ENCODE data around the gene CHAF1A.

CHAF1A gene

DNA sequence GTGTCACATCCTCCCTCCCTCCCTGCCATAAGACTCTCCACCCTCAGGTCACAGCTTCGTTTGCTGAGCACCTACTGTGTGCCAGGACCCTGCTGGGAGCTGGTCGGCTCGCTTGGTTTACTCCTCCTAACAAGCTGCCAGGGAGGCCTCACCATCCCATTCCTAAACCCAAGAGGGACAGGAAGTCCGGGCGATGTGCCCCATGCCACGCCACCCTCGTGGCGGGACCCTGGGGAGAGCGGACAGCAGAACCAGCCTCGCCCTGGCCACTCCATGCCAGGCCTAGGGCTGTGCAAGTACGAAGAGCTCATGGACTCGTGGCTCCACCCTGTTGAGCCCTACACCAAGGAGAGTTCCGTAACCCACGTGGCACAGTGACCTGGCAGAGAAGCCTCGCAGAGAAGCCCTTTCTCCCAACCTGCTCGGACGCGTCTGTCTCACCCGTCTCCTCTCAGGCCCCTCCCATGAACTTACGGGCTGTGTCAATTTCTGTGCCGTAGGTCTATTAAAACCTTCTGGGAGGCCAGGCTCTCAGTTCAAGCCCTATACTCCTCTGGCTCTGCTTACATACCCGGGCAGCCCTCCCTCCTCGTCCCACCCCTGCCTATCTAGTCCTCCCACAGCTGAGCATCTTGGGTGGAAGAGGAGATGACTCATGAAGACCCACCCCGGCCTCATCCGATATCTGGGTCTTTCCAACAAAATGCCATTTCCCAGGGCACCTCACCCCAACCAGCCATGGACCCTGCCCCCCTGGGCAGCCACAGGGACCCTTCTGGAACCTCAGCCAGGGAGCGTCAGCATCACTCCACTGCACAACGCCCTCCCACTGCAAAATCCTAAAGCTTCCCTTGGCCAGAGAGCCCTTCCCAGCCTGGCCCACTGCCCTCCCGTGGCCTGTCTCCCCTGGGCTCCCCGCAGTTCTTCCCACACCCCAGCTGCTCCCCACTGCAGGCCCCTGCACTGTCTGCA, 52.6 kb downstream of the CHAF1A start:
- DNase-seq (ENCODE audit: low spot score in 2 of 2) = no peak
- H3K27me3 Mint-ChIP-seq = no peaks in the 10 kb centered on the region
- H3K36me3 Mint-ChIP-seq (ENCODE audit: insufficient read depth) = peaks cover 23% of the 10 kb centered on the region
- H3K4me3 Mint-ChIP-seq = no peak overlapping the region
- no peak for ATAC-seq (replicated peaks; ENCODE audit: extremely low read depth, poor library complexity, severe bottlenecking)
- peaks cover 17% of the 10 kb centered on the region for H3K4me1 Mint-ChIP-seq
- H3K9me3 Mint-ChIP-seq = no peaks in the 10 kb centered on the region
- H3K27ac Mint-ChIP-seq (ENCODE audit: low read depth) = peak overlapping the region; percentile 14

DNA sequence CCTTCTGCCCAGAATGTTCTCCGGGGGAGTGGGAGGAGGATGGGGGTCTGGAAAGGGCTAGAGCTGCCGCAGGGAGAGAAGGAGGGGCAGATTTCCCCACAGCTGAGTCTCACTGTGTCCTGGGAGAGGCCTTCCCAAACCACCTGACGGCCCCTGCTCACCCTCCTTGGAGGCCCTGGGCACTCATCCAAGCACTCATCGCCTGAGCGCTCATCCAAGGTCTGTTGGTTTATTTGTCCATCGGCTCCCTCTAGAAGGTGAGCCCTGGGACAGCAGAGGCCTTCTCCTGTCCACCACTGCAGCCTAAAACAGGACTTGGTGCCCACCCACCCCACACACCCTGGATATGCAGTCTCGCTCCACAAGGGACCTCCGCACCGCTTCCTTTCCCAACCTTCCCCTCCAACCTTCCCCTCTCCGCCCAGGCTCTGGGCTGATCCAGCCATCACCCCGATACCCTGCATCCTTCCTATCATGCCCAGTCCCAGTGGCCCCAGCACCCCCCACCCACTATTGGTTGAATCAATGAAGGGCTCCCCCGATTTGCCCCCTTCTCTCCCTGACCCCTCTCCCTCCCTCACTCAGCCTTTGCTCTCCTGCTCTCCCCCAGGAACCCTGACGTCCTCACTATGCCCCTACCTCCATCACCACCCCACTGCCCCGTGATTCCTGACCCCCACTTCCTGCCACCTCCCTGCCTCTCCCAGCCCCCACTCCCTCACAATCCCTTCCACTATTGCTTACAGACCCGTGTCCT, 53.5 kb downstream of the CHAF1A start:
- Mint-ChIP-seq H3K9me3 (no peaks in the 10 kb centered on the region), H3K4me3 (peak overlapping the region; percentile 87), H3K27ac (ENCODE audit: low read depth) (peak overlapping the region; percentile 96), H3K4me1 (peaks cover 17% of the 10 kb centered on the region), H3K27me3 (no peaks in the 10 kb centered on the region), H3K36me3 (ENCODE audit: insufficient read depth) (peaks cover 17% of the 10 kb centered on the region)
- ATAC-seq (replicated peaks; ENCODE audit: extremely low read depth, poor library complexity, severe bottlenecking) (no peak), DNase-seq (ENCODE audit: low spot score in 2 of 2) (no peak)

- Mint-ChIP-seq H3K4me3 (peak overlapping the region; percentile 87), H3K36me3 (ENCODE audit: insufficient read depth) (peaks cover 15% of the 10 kb centered on the region), H3K9me3 (no peaks in the 10 kb centered on the region), H3K27me3 (no peaks in the 10 kb centered on the region), H3K4me1 (peaks cover 17% of the 10 kb centered on the region), H3K27ac (ENCODE audit: low read depth) (peak overlapping the region; percentile 96)
- no peak for ATAC-seq (replicated peaks; ENCODE audit: extremely low read depth, poor library complexity, severe bottlenecking)
- no peak for DNase-seq (ENCODE audit: low spot score in 2 of 2)
Measured at GRCh38 chr19:4456476-4456842, 54.0 kb downstream of the CHAF1A start.

DNA sequence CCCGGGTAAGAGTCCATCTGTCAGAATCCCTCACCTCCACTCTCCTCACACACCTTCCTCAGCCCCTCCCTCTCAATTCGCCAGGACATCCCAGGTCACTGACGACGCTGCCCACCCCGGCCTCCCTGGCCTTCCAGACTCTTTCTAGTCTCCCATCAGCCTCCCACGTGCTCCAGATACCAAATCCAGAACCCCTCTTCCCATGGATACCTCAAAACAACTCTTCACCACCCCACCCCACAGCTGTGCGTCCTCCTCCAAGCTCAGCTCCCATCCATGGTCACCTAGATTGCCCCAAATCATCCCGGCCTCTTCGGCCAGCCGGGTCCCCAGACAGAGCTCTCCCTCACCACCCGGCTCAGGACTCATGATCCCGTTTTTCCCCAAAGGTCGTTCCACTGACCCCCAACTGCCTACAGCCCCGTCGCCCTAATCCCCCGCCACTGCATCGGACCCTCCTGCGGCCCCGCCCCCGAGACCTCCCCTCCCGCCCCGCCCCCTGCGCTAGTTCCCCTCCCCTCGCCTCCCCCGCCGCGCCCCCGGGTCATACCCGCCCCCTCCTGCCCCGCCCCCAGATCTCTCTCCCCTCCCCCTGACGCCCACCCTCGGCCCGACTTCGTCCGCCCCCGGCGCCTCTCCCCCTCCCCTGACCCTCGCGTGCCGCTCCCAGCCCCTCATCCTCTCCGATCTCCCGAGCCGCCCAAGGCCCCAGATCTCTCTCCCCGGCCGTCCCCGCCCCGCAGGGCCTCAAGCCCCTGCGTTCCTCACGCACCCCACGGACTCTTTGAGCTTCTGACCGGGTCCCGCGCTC, 54.6 kb downstream of the CHAF1A start:
- H3K9me3 Mint-ChIP-seq = no peaks in the 10 kb centered on the region
- H3K4me1 Mint-ChIP-seq = peaks cover 17% of the 10 kb centered on the region
- peak overlapping the region; percentile 96 for H3K27ac Mint-ChIP-seq (ENCODE audit: low read depth)
- H3K27me3 Mint-ChIP-seq = no peaks in the 10 kb centered on the region
- H3K36me3 Mint-ChIP-seq (ENCODE audit: insufficient read depth) = peaks cover 13% of the 10 kb centered on the region
- no peak for DNase-seq (ENCODE audit: low spot score in 2 of 2)
- peak; percentile 33 for ATAC-seq (replicated peaks; ENCODE audit: extremely low read depth, poor library complexity, severe bottlenecking)
- H3K4me3 Mint-ChIP-seq = peak overlapping the region; percentile 87

DNA sequence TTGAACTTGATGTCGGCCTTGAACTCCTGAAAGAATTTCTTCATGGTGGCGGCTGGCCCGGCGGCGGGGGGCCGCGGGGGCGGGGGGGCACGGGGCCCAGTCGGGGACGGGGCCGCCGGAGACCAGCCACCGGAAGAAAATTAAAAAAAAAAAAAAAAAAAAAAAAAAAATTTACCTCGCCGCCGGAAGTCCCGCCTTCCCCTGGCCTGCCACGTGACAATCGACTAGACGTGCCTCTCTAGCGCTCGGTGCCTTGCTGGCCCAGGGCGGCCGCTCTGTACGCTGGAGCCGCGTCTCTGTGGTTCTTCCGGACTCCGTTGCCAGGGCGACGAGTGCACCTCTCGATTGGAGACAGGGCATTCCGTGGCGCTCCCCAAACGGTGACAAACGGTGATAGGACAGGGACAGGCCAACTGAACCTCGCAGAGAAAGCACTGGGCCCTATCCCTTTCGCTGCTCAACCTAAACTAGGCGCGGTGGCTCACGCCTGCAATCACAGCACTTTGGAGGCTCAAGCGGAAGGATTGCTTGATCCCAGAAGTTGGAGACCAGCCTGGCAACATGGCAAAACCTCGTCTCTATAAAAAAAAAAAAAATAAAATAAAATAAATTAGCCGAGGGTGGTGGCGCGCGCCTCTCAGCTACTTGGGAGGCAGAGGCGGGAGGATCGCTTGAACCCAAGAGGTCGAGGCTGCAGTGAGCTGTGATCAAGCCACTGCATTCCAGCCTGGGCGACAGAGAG, 55.4 kb downstream of the CHAF1A start, which contains the start of gene UBXN6:
TSS of gene UBXN6 (minus strand) at position 141 of the 742 bp plus-strand sequence. CDS start at position 44, 97 bp downstream.
- no peaks in the 10 kb centered on the region for H3K27me3 Mint-ChIP-seq
- no peaks in the 10 kb centered on the region for H3K9me3 Mint-ChIP-seq
- H3K27ac Mint-ChIP-seq (ENCODE audit: low read depth) = peak within 1 kb of the TSS; percentile 96
- DNase-seq (ENCODE audit: low spot score in 2 of 2) = peak; percentile 93 to 96
- peak; percentile 98 for ATAC-seq (replicated peaks; ENCODE audit: extremely low read depth, poor library complexity, severe bottlenecking)
- H3K4me1 Mint-ChIP-seq = peaks cover 17% of the 10 kb centered on the region
- peak within 1 kb of the TSS; percentile 87 for H3K4me3 Mint-ChIP-seq
- peaks cover 11% of the 10 kb centered on the region for H3K36me3 Mint-ChIP-seq (ENCODE audit: insufficient read depth)

GRCh38 chr19:4464815-4465581, 62.6 kb downstream of the CHAF1A start:
- no peaks in the 10 kb centered on the region for H3K9me3 Mint-ChIP-seq
- no peak overlapping the region for H3K27ac Mint-ChIP-seq (ENCODE audit: low read depth)
- no peak overlapping the region for H3K4me3 Mint-ChIP-seq
- no peaks in the 10 kb centered on the region for H3K4me1 Mint-ChIP-seq
- H3K27me3 Mint-ChIP-seq = no peaks in the 10 kb centered on the region
- ATAC-seq (replicated peaks; ENCODE audit: extremely low read depth, poor library complexity, severe bottlenecking) (no peak), DNase-seq (ENCODE audit: low spot score in 2 of 2) (no peak)
- no peaks in the 10 kb centered on the region for H3K36me3 Mint-ChIP-seq (ENCODE audit: insufficient read depth)

- H3K27me3 Mint-ChIP-seq = no peaks in the 10 kb centered on the region
- DNase-seq (ENCODE audit: low spot score in 2 of 2) = no peak
- no peaks in the 10 kb centered on the region for H3K9me3 Mint-ChIP-seq
- no peak overlapping the region for H3K4me3 Mint-ChIP-seq
- H3K4me1 Mint-ChIP-seq = peaks cover 6% of the 10 kb centered on the region
- H3K36me3 Mint-ChIP-seq (ENCODE audit: insufficient read depth) = no peaks in the 10 kb centered on the region
- H3K27ac Mint-ChIP-seq (ENCODE audit: low read depth) = no peak overlapping the region
- ATAC-seq (replicated peaks; ENCODE audit: extremely low read depth, poor library complexity, severe bottlenecking) = no peak
Measured at GRCh38 chr19:4467835-4468234, 65.4 kb downstream of the CHAF1A start.

DNA sequence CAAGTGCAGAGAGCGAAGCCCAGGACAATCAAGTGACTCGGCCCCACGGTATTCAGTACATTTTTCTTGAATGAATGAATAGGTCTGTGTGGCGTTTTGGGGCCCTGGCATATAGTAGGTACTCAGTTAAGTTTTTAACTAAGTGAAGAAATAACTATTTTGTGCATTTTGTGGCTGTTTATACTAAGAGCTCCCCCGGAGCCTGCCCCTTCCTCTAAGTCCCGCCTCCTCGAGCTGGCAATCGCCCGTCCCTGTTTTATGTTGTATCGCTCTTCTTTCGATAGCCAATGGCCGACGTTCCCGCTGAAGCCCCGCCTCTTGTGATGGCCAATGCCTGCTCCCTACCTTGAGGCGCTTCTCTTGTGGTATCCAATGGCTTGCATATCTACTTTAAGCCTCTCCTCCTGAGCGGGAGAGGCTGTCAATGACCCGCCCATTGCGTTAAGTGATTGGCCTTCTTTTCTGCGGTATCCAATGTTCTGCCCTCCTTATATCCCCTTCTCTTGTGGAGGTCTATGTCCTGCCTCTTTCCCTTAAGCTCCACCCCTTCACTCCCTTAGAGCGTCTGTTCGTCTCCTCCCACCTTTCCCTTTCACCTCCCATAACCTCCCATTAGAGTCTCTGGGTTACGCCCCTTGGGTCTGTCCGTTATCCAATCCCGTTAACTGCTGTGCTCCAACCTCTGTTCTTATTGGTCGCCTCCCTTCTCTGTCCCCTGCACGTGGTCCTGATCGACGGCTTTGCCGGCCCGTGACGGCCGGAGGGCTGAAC, 69.1 kb downstream of the CHAF1A start:
- peaks cover 24% of the 10 kb centered on the region for H3K4me1 Mint-ChIP-seq
- H3K36me3 Mint-ChIP-seq (ENCODE audit: insufficient read depth) = peaks cover 1% of the 10 kb centered on the region
- DNase-seq (ENCODE audit: low spot score in 2 of 2) (peak; percentile 89 to 97), ATAC-seq (replicated peaks; ENCODE audit: extremely low read depth, poor library complexity, severe bottlenecking) (peak; percentile 90)
- no peak overlapping the region for H3K27ac Mint-ChIP-seq (ENCODE audit: low read depth)
- no peaks in the 10 kb centered on the region for H3K27me3 Mint-ChIP-seq
- H3K9me3 Mint-ChIP-seq = no peaks in the 10 kb centered on the region
- no peak overlapping the region for H3K4me3 Mint-ChIP-seq

- no peak for ATAC-seq (replicated peaks; ENCODE audit: extremely low read depth, poor library complexity, severe bottlenecking)
- peaks cover 3% of the 10 kb centered on the region for H3K36me3 Mint-ChIP-seq (ENCODE audit: insufficient read depth)
- H3K27me3 Mint-ChIP-seq = no peaks in the 10 kb centered on the region
- peak within 1 kb of the TSS; percentile 77 for H3K27ac Mint-ChIP-seq (ENCODE audit: low read depth)
- peaks cover 24% of the 10 kb centered on the region for H3K4me1 Mint-ChIP-seq
- H3K4me3 Mint-ChIP-seq = no peak within 1 kb of the TSS
- no peaks in the 10 kb centered on the region for H3K9me3 Mint-ChIP-seq
- no peak for DNase-seq (ENCODE audit: low spot score in 2 of 2)
Measured at GRCh38 chr19:4472174-4472974, 69.9 kb downstream of the CHAF1A start, which contains the start of gene HDGFL2. HDGFL2 (plus strand) TSS chr19:4472297; CDS start chr19:4472351, 54 bp downstream.

Data from central memory CD8-positive, alpha-beta T cell (primary cell).